Measurements from ENCODE around the gene DCAF10.

GRCh38 chr9:37899041-37899440 is 98.4 kb downstream of the DCAF10 start:
- TF ChIP-seq CTCF (IDR thresholded peaks at IDR 0.05) (no peak), EZH2 (IDR thresholded peaks at IDR 0.05; ENCODE audit: borderline replicate concordance, insufficient read depth, low read depth, low read length, poor library complexity, severe bottlenecking) (no peak)

Data from B cell (primary cell).